ENCODE measurements around the gene JAKMIP2.

GRCh38 chr5:147688656-147689356 is 93.7 kb downstream of the JAKMIP2 start:
- TF ChIP-seq USF1 (IDR thresholded peaks at IDR 0.05; ENCODE audit: borderline replicate concordance, extremely low read length, insufficient read depth, low read depth, low read length) (no peak), GABPA (IDR thresholded peaks at IDR 0.05; ENCODE audit: low read depth) (no peak)

All from GM12878 (cell line).